GM23248 (cell line): ENCODE measurements around the gene THTPA.

ENCODE experiments used
- EZH2 ChIP-seq: fragments of 200-600 bp; sonication (generic); IDR thresholded peaks from 2 replicates; pipeline ENCODE4 v1.6.1; 2018; ENCODE audit warnings: antibody characterized with exemption, mild to moderate bottlenecking; ENCODE audit not compliant: insufficient read depth, poor library complexity, severe bottlenecking
- EZH2phosphoT487 ChIP-seq: fragments of 200-600 bp; sonication (generic); IDR thresholded peaks from 2 replicates; pipeline ENCODE4 v1.6.1; 2018; ENCODE audit warnings: antibody characterized with exemption, moderate library complexity, mild to moderate bottlenecking, low read depth; ENCODE audit not compliant: insufficient read depth

DNA sequence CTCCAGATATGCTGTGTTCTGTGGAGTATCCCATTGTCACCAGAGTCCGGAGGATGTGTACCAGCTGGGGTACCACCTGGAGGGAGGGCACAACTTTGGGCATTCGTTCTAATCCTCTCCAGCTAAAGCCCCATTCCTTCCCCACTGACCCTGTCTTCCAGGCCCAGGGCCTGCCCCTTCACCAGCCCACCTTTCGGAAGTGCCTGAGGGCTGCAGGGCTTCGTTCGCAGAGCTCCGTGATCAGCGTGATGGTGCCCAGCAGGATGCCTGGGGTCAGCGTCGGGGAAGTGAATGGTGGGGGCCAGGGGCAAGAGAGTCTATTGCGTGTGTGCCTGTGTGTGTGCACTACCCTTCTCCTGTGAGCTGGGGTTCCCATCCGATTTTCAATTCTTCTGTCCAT, 9.6 kb downstream of the THTPA start:
- TF ChIP-seq EZH2phosphoT487 (no peak), EZH2 (no peak)
